ENCODE data around the gene KRTAP5-1.
A peak's percentile ranks its signal among the peaks of the same experiment; 100 is the strongest.
"Not testable (repeated sequence)": the region's sequence is repeated elsewhere in the genome, so short reads cannot be mapped to it uniquely, and the experiment has no call there.

Gene KRTAP5-1, protein sequence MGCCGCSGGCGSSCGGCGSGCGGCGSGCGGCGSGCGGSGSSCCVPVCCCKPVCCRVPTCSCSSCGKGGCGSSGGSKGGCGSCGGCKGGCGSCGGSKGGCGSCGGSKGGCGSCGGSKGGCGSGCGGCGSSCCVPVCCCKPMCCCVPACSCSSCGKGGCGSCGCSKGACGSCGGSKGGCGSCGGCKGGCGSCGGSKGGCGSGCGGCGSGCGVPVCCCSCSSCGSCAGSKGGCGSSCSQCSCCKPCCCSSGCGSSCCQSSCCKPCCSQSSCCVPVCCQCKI

DNA sequence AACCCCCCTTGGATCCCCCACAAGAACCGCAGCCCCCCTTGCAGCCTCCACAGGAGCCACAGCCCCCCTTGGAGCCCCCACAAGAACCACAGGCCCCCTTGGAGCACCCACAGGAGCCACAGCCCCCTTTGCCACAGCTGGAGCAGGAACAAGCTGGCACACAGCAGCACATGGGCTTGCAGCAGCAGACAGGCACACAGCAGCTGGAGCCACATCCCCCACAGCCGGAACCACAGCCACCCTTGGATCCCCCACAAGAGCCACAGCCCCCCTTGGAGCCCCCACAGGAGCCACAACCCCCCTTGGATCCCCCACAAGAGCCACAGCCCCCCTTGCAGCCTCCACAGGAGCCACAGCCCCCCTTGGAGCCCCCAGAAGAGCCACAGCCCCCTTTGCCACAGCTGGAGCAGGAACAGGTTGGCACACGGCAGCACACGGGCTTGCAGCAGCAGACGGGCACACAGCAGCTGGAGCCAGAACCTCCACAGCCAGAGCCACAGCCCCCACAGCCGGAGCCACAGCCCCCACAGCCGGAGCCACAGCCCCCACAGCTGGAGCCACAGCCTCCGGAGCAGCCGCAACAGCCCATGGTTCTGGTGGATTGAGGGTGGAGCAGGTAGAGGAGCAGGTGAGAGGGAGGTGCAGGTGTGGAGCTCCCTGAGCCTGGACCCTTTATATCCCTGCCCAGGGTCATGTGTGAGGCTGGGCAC, at the start of gene KRTAP5-1:
Gene KRTAP5-1 (minus strand): TSS at position 623 of the 710 bp plus-strand sequence. CDS start 34 bp downstream, at position 589.
- not testable (repeated sequence) for DNase-seq (ENCODE audit: insufficient read length, low spot score); FAIRE-seq

DNA sequence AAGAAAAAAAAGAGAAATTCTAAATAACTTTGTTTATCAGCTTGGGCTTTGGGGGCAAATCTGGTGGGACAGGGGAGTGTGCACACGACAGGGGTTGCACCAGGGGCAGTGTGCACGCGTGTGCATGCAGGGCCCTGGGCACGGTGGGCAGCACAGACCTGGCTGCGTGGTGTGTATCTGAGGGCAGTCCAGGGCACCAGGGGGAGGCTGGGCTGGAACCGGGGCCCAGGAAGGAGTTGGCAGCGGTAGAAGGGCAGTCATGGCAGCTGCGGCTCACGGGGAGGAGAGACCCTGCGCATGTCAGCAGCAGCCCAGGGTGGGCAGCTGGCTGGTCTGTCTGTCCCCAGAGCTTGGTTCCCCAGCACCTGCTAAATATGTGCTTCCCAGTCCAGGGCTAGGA, 48.8 kb upstream of the KRTAP5-1 start:
- no peak for FAIRE-seq

DNA sequence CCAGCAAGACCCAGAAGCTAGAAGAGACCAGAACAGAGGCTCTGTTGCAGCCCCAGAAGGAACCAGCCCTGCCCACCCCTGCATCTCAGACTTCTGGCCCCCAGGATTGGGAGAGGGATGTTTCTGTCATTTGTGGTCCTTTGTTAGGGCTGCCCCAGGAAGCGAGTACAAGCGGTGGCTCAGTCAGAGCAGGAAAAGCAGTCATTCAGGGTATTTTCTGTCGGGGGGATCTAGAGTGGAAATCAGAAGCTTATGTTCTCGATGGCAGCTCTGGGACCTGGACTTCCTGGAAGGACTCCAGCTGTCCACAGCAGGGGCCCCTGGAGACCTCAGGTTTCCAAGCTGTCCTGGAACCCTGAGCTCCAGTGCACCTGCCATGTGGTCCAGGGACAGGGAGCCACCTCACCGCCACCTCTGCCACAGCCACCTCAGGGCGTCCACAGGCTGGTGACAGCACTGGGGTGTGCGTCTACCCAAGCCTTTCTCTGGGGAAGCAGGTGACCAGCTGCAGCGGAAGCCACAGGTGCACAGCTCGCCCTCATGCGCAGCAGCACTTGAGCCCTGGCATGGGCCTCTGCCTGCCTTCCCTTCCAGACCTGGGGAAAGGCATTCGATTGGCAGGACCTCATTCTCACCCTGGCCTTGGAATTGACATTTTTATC, 47.1 kb upstream of the KRTAP5-1 start:
- no peak for TF ChIP-seq POLR2A (IDR thresholded peaks at IDR 0.05; ENCODE audit: low read depth, low read length)
- DNase-seq (ENCODE audit: insufficient read length, low spot score) = no peak
- no peak for FAIRE-seq

More for the DNA sequence above, 48.8 kb upstream of the KRTAP5-1 start:
- no peak for TF ChIP-seq POLR2A (IDR thresholded peaks at IDR 0.05; ENCODE audit: low read depth, low read length)
- DNase-seq (ENCODE audit: insufficient read length, low spot score) = no peak

DNA sequence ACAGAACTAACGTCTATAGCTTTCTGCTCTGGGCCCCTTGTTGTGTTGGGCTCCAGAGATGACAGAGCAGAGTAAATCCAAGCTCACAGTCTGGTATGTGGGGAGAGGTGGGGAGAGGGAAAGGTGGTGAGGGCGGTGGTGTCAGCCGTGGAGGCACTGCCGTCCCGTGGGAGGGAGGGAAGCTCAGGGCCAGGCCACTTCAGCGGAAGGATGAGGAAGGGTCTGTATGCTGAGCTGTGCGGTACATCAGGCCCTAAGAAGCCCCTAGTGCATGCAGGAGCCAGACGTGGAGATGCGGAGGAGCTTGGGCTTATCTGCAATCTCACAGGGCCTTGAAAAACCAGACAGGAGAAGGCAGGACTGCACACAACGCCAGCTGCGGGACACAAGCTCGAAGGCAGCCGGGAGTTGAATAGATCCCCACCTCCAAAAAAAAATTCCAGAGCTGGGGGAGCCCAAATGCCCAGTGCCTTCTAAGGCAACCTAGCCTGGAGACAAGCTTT, 46.0 kb upstream of the KRTAP5-1 start:
- DNase-seq (ENCODE audit: insufficient read length, low spot score) = no peak
- no peak for TF ChIP-seq POLR2A (IDR thresholded peaks at IDR 0.05; ENCODE audit: low read depth, low read length)
- FAIRE-seq = no peak

DNA sequence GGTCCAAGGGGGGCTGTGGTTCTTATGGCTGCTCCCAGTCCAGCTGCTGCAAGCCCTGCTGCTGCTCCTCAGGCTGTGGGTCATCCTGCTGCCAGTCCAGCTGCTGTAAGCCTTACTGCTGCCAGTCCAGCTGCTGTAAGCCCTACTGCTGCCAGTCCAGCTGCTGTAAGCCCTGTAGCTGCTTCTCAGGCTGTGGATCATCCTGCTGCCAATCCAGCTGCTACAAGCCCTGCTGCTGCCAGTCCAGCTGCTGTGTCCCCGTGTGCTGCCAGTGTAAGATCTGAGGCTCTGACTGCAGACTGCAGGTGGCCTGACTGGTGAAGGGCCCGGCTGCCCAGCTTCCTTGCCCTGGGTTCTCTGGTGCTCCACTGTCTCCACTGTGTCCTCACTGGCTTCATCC, 45.2 kb upstream of the KRTAP5-1 start:
- FAIRE-seq (no peak), DNase-seq (ENCODE audit: insufficient read length, low spot score) (no peak)
- TF ChIP-seq POLR2A (IDR thresholded peaks at IDR 0.05; ENCODE audit: low read depth, low read length) = no peak

DNA sequence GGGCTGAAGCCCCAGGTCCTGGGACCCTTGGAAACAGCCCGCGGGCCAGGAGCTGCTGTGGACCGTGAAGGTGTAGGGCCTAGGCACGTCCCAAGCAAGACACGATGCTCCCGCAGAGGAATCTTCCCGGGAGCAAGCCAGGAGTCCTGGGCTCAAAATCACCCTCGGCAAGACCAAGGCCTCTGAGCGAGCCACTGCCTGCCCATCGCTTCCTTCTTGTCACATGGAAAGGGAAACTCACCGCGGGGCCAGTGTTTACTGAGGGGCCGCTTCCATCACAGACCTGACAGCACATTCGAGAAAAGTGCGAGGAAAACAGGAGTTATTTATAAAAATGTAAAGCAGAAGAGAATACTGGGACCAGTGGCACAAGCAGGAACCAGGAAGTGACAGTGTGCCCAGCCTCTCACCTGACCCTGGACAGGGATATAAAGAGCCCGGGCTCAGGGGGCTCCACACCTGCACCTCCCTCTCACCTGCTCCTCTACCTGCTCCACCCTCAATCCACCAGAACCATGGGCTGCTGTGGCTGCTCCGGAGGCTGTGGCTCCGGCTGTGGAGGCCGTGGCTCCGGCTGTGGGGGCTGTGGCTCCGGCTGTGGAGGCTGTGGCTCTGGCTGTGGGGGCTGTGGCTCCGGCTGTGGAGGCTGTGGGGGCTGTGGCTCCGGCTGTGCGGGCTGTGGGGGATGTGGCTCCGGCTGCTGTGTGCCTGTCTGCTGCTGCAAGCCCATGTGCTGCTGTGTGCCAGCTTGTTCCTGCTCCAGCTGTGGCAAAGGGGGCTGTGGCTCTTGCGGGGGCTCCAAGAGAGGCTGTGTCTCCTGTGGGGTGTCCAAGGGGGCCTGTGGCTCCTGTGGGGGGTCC, 44.5 kb upstream of the KRTAP5-1 start, which contains the start of gene KRTAP5-5:
Gene KRTAP5-5 (plus strand): TSS at position 450 of the 860 bp plus-strand sequence. CDS start 66 bp downstream, at position 516.
- no peak for FAIRE-seq
- no peak for DNase-seq (ENCODE audit: insufficient read length, low spot score)
- no peak for TF ChIP-seq POLR2A (IDR thresholded peaks at IDR 0.05; ENCODE audit: low read depth, low read length)

DNA sequence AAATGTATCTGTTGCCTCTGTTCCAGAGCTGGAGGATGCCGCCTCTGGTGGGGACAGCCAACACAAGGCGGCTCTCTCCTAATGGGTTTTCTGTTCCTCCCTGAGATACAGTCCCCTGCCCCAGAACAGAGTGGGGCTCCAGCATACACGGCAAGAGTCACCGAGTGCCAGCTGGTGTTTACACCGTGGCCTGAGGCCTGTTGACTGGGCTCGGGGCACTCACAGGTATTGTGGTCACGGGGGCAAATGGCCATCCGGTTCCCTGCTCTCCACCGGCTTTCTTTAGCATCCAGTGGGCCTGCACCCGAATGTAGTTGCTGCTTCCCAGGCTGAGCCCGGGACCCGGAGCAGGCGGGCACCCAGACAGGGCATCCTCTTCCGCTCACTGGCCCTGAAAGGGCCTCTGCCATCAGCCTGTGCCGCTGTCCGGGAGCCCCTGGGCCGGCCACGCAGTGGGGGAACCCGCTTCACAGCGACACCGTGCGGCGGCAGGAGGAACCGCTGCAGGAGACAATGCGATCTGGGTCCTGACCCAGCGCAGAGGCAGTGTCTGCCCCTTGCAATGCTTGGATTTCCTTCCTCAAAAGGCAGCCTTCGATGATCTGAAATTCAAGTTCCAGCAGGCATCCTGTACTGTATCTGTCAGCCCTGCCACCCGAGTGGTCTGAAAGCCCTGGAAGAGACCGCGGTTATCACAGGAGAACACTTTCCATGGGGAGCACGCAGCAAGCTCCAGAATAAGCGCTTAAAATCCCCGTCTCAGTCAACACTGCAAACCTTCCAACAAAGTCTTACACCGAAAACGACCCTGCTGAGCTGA, 43.6 kb upstream of the KRTAP5-1 start:
- no peak for TF ChIP-seq POLR2A (IDR thresholded peaks at IDR 0.05; ENCODE audit: low read depth, low read length)
- FAIRE-seq (no peak), DNase-seq (ENCODE audit: insufficient read length, low spot score) (peak; percentile 67)

DNA sequence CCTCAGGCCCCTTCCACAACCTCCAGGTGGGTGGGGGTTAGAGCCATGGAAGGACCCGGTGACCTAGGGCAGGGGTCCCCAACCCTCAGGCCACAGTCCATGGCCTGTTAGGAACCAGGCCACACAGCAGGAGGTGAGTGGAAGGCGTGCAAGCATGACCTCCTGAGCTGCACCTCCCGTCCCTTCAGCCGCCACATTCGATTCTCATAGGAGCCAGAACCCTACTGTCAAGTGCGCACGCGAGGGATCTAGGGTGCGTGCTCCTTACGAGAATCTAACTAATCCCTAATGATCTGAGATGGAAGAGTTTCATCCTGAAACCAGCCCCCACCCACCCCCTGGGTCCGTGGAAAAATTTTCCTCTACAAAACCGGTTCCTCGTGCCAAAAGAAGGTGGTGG, 40.5 kb upstream of the KRTAP5-1 start:
- FAIRE-seq (no peak), DNase-seq (ENCODE audit: insufficient read length, low spot score) (no peak)
- no peak for TF ChIP-seq POLR2A (IDR thresholded peaks at IDR 0.05; ENCODE audit: low read depth, low read length)

DNA sequence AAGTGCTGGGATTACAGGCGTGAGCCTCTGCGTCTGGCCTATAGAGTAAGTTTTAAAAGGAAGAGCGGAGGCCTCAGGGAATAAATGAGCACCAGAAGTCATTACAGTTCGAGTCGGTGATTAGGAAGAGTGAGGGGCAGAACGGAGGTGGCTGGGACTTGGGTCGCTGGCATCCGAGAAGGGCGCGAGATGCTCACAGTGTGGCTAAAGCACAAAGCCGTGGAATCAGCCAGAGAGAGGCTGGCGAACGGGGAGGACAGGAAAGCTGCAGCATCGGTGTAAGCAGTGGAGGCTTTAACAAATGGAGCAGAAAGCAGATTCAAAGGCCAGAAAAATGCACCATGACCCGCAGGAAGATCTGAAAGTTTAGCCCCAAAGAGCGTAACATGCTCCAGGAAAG, 39.5 kb upstream of the KRTAP5-1 start:
- no peak for DNase-seq (ENCODE audit: insufficient read length, low spot score)
- FAIRE-seq = no peak
- TF ChIP-seq POLR2A (IDR thresholded peaks at IDR 0.05; ENCODE audit: low read depth, low read length) = no peak

DNA sequence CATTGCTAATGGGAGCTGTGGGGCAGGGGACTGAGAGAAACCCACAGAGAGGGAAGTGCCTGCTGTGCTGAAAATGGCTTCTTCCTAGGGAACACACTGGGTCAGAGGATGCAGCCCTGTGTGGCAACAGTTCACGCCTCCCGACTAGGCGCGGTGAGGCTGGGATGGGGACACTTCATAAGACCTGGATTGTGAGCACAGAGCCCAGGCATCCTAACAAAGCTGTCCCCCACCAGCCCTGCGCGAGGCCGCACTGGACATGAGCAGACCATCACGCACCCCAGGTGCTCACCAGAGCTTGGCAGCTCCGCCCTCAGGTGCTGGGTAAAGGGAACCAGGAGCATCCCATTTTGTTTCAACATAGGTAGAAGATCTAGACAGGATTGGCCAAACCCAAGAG, 38.6 kb upstream of the KRTAP5-1 start:
- no peak for FAIRE-seq

DNA sequence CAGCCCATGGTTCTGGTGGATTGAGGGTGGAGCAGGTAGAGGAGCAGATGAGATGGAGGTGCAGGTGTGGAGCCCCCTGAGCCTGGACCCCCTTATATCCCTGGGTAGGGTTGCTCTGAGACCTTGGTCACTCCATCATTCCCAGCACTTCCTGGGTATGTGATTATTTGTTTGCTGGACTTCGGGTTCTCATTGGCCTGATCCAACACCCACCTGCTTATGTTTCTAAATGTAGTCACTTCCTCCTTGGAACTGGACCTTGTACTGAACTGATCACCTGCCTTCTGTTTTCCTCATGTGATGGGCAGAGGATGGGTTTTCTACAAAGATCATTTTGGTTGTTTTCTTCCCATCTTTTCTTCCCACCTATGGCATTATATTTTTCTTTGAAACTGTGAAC, 37.0 kb upstream of the KRTAP5-1 start, which contains the start of gene KRTAP5-4:
Gene KRTAP5-4 (minus strand): TSS at position 53 of the 400 bp plus-strand sequence. CDS start 45 bp downstream, at position 8.
- no peak for TF ChIP-seq POLR2A (IDR thresholded peaks at IDR 0.05; ENCODE audit: low read depth, low read length)

More for the DNA sequence above, 38.6 kb upstream of the KRTAP5-1 start:
- no peak for DNase-seq (ENCODE audit: insufficient read length, low spot score)
- TF ChIP-seq POLR2A (IDR thresholded peaks at IDR 0.05; ENCODE audit: low read depth, low read length) = no peak

DNA sequence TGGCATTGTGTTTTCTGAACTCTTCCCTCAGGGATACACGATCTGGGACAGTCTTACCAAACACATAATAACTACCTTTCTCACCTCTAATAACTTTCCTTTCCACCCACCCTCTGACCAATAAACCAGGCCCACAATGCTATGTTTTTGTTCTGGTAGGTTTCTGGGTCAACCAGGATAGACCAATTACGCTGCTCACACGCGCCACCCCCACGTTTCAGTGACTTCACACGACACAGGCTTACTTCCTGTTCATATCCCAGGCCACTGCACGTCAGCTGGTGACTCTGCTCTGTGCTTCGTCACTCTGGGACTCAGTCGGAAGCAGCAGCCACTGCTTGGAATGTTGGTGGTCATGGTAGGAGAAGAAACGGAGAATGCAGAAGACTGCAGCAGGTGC, 34.4 kb upstream of the KRTAP5-1 start:
- TF ChIP-seq POLR2A (IDR thresholded peaks at IDR 0.05; ENCODE audit: low read depth, low read length) = no peak
- FAIRE-seq (no peak), DNase-seq (ENCODE audit: insufficient read length, low spot score) (no peak)

More for the DNA sequence above, 37.0 kb upstream of the KRTAP5-1 start, which contains the start of gene KRTAP5-4:
- FAIRE-seq (no peak), DNase-seq (ENCODE audit: insufficient read length, low spot score) (no peak)

Data from H54 (cell line).